ENCODE results near the gene CFAP52.

DNA sequence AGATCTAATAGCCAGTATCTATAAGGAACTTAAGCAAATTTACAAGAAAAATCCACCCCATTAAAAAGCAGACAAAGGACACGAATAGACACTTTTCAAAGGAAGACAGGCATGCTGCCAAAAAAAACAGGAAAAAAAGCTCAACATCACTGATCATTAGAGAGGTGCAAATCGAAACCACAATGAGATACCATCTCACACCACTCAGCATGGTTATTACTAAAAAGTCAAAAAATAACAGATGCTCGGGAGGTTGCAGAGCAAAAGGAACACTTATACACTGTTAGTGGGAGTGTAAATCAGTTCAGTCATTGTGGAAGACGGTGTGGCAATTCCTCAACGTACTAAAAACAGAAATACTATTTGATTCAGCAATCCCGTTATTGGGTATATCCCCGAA is 10.4 kb upstream of the CFAP52 start:
- TF ChIP-seq, protein P1, sequence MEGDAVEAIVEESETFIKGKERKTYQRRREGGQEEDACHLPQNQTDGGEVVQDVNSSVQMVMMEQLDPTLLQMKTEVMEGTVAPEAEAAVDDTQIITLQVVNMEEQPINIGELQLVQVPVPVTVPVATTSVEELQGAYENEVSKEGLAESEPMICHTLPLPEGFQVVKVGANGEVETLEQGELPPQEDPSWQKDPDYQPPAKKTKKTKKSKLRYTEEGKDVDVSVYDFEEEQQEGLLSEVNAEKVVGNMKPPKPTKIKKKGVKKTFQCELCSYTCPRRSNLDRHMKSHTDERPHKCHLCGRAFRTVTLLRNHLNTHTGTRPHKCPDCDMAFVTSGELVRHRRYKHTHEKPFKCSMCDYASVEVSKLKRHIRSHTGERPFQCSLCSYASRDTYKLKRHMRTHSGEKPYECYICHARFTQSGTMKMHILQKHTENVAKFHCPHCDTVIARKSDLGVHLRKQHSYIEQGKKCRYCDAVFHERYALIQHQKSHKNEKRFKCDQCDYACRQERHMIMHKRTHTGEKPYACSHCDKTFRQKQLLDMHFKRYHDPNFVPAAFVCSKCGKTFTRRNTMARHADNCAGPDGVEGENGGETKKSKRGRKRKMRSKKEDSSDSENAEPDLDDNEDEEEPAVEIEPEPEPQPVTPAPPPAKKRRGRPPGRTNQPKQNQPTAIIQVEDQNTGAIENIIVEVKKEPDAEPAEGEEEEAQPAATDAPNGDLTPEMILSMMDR (IDR thresholded peaks at IDR 0.05 in 8 of 11, conservative IDR thresholded peaks at IDR 0.05 in 3 of 11), result no peak
- no peak for TF ChIP-seq POLR2A (IDR thresholded peaks at IDR 0.05)
- no peak for TF ChIP-seq POLR2AphosphoS5 (IDR thresholded peaks at IDR 0.05)

All from spleen (tissue), 7 donors.